Measurements from ENCODE around the gene SPHK2.
"Not testable (repeated sequence)": the region's sequence is repeated elsewhere in the genome, so short reads cannot be mapped to it uniquely, and the experiment has no call there.

SPHK2 gene

GRCh38 chr19:48660852-48661710, 41.8 kb downstream of the SPHK2 start:
- DNase-seq (ENCODE audit: low read depth) = peak; percentile 91

GRCh38 chr19:48661711-48662090, 42.4 kb downstream of the SPHK2 start:
- DNase-seq (ENCODE audit: low read depth) = no peak

- no peak for DNase-seq (ENCODE audit: low read depth)
Measured at GRCh38 chr19:48663667-48664066, 44.4 kb downstream of the SPHK2 start.

- DNase-seq (ENCODE audit: low read depth) = no peak
Measured at GRCh38 chr19:48664476-48664875, 45.2 kb downstream of the SPHK2 start.

GRCh38 chr19:48665786-48666185, 46.5 kb downstream of the SPHK2 start:
- no peak for DNase-seq (ENCODE audit: low read depth)

GRCh38 chr19:48668332-48668731, 49.0 kb downstream of the SPHK2 start:
- DNase-seq (ENCODE audit: low read depth) = no peak

- no peak for DNase-seq (ENCODE audit: low read depth)
Measured at GRCh38 chr19:48668761-48669160, 49.5 kb downstream of the SPHK2 start.

GRCh38 chr19:48669903-48670668, 50.8 kb downstream of the SPHK2 start:
- no peak for DNase-seq (ENCODE audit: low read depth)

- no peak for DNase-seq (ENCODE audit: low read depth)
Measured at GRCh38 chr19:48670699-48671445, 51.6 kb downstream of the SPHK2 start.

GRCh38 chr19:48671446-48671995, 52.2 kb downstream of the SPHK2 start:
- no peak for DNase-seq (ENCODE audit: low read depth)

- no peak for DNase-seq (ENCODE audit: low read depth)
Measured at GRCh38 chr19:48672994-48673393, 53.7 kb downstream of the SPHK2 start, which contains the start of gene NTN5. Gene NTN5, minus strand, starts transcription at chr19:48673017. Its CDS starts 2,031 bp downstream, at chr19:48670986.

- DNase-seq (ENCODE audit: low read depth) = no peak
Measured at GRCh38 chr19:48673436-48674100, 54.3 kb downstream of the SPHK2 start.

GRCh38 chr19:48674216-48674809, 55.0 kb downstream of the SPHK2 start:
- DNase-seq (ENCODE audit: low read depth) = no peak

- DNase-seq (ENCODE audit: low read depth) = peak; percentile 89
Measured at GRCh38 chr19:48674921-48675824, 55.9 kb downstream of the SPHK2 start.

GRCh38 chr19:48676487-48676886, 57.2 kb downstream of the SPHK2 start:
- no peak for DNase-seq (ENCODE audit: low read depth)

GRCh38 chr19:48676887-48677286, 57.6 kb downstream of the SPHK2 start:
- DNase-seq (ENCODE audit: low read depth) = no peak

- DNase-seq (ENCODE audit: low read depth) = no peak
Measured at GRCh38 chr19:48678201-48678600, 58.9 kb downstream of the SPHK2 start.

GRCh38 chr19:48680006-48680405, 60.7 kb downstream of the SPHK2 start:
- DNase-seq (ENCODE audit: low read depth) = not testable (repeated sequence)
